Chondrocyte (in vitro differentiated cells): ENCODE data around the gene MOK. TPM values are rescaled to one million over a fixed set of nuclear protein-coding genes. Genes with fewer than 3 reads are reported as not detected.
A peak's percentile ranks its signal among the peaks of the same experiment; 100 is the strongest.

Experiments
- DNase-seq: peaks from one replicate; pipeline ENCODE4 v3.0.0; 2021; ENCODE audit warnings: mixed read lengths, low spot score
- H3K27ac Mint-ChIP-seq: one replicate; pipeline ENCODE4 v1.8.0; 2021; ENCODE audit warnings: mild to moderate bottlenecking, moderate library complexity, mixed read lengths; ENCODE audit not compliant: unreplicated experiment
- H3K27me3 Mint-ChIP-seq: 2 replicates; pipeline ENCODE4 v1.8.0; 2021; ENCODE audit warnings: low read depth, mixed read lengths
- H3K36me3 Mint-ChIP-seq: 2 replicates; pipeline ENCODE4 v1.8.0; 2021; ENCODE audit warnings: low read depth, mixed read lengths
- H3K4me1 Mint-ChIP-seq: 2 replicates; pipeline ENCODE4 v1.8.0; 2021; ENCODE audit warnings: low read depth, mild to moderate bottlenecking, mixed read lengths
- H3K4me3 Mint-ChIP-seq: one replicate; pipeline ENCODE4 v1.8.0; 2021; ENCODE audit warnings: mild to moderate bottlenecking, moderate library complexity, mixed read lengths; ENCODE audit not compliant: unreplicated experiment
- H3K9me3 Mint-ChIP-seq: 2 replicates; pipeline ENCODE4 v1.8.0; 2021; ENCODE audit warnings: low read depth, mixed read lengths
- total RNA-seq: library from RNA; stranded (reverse); gene quantifications from 3 replicates; pipeline ENCODE4 v1.2.1, GENCODE V29; 2021
- TF ChIP-seq, protein P1 (sequence below): fragments of 200-600 bp; sonication (generic); IDR thresholded peaks from 2 replicates; pipeline ENCODE4 v1.5.0; 2021; ENCODE audit warnings: antibody characterized with exemption, mild to moderate bottlenecking, moderate library complexity

MOK gene
- total RNA-seq, 1 donor from 2014 or later = 3.8 TPM

DNA sequence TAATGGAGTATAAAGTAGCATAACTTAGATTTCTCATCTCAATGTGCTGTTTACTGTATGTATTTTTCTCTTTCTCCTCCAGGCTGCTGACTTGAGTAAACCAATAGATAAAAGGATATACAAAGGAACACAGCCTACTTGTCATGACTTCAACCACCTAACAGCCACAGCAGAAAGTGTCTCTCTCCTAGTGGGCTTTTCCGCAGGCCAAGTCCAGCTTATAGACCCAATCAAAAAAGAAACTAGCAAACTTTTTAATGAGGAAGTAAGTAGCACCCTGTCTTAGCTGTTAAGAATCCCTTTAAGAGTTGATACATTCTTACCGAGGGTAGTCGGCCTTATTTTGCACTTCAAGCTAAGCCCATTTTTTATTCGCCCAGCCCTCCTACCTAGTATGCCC is 110.1 kb downstream of the MOK start:
- TF ChIP-seq, protein P1, sequence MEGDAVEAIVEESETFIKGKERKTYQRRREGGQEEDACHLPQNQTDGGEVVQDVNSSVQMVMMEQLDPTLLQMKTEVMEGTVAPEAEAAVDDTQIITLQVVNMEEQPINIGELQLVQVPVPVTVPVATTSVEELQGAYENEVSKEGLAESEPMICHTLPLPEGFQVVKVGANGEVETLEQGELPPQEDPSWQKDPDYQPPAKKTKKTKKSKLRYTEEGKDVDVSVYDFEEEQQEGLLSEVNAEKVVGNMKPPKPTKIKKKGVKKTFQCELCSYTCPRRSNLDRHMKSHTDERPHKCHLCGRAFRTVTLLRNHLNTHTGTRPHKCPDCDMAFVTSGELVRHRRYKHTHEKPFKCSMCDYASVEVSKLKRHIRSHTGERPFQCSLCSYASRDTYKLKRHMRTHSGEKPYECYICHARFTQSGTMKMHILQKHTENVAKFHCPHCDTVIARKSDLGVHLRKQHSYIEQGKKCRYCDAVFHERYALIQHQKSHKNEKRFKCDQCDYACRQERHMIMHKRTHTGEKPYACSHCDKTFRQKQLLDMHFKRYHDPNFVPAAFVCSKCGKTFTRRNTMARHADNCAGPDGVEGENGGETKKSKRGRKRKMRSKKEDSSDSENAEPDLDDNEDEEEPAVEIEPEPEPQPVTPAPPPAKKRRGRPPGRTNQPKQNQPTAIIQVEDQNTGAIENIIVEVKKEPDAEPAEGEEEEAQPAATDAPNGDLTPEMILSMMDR = no peak
- no peak overlapping the region for H3K27ac Mint-ChIP-seq
- no peak for DNase-seq
- H3K27me3 Mint-ChIP-seq = no peaks in the 10 kb centered on the region
- no peaks in the 10 kb centered on the region for H3K9me3 Mint-ChIP-seq
- H3K4me1 Mint-ChIP-seq = peaks cover 6% of the 10 kb centered on the region
- H3K36me3 Mint-ChIP-seq = peaks cover 10% of the 10 kb centered on the region
- H3K4me3 Mint-ChIP-seq = no peak overlapping the region

- peak overlapping the region; percentile 52 for H3K27ac Mint-ChIP-seq
- no peak overlapping the region for H3K4me3 Mint-ChIP-seq
- TF ChIP-seq, protein P1 = no peak
- H3K4me1 Mint-ChIP-seq = peaks cover 6% of the 10 kb centered on the region
- no peaks in the 10 kb centered on the region for H3K27me3 Mint-ChIP-seq
- peaks cover 7% of the 10 kb centered on the region for H3K36me3 Mint-ChIP-seq
- no peak for DNase-seq
- H3K9me3 Mint-ChIP-seq = no peaks in the 10 kb centered on the region
Measured at GRCh38 chr14:102192840-102193502, 112.0 kb downstream of the MOK start.

DNA sequence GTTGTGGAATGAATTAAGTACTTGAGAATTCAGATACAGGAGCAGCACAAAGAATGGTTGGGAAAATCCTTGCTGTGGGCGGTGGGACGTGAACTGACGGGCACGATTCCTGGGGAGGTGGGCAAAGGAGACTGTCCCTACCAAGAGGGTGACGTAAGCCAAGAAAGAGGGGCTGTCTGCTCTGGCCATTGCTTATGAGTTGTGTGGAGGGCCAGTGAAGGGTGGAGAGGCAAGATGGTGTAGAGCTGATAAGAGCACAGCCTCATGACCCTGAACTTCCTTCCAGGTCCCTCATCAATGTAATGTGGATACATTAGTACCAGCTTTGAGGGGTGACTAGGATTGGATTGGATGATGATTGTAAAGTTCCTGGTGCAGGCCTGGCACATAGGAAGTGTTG is 115.1 kb downstream of the MOK start:
- Mint-ChIP-seq H3K4me3 (no peak overlapping the region), H3K9me3 (no peaks in the 10 kb centered on the region), H3K4me1 (peaks cover 30% of the 10 kb centered on the region), H3K27ac (no peak overlapping the region), H3K27me3 (no peaks in the 10 kb centered on the region), H3K36me3 (no peaks in the 10 kb centered on the region)
- TF ChIP-seq, protein P1 = no peak
- no peak for DNase-seq

DNA sequence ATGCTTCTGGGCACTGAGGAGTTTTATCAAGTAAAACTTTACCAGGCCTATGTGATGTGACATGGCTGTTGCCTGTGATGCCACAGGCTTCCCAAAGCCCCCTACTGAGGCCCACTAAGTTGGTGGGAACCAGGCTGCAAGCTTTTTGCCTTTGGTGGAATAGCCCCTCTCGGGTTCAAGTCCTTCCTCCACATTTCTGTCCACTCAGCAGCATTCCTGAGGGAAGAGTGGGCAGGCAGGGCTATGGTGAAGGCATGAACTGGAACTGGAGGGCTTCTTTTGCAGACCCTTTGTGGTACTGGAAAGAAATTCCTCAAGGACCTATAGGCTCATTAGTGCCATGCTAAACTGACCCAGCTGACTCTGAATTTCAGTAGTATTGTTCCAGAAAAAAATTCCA is 116.8 kb downstream of the MOK start:
- Mint-ChIP-seq H3K4me3 (no peak overlapping the region), H3K36me3 (no peaks in the 10 kb centered on the region), H3K27me3 (no peaks in the 10 kb centered on the region), H3K9me3 (no peaks in the 10 kb centered on the region), H3K27ac (no peak overlapping the region), H3K4me1 (peaks cover 42% of the 10 kb centered on the region)
- no peak for DNase-seq
- TF ChIP-seq, protein P1 = no peak

DNA sequence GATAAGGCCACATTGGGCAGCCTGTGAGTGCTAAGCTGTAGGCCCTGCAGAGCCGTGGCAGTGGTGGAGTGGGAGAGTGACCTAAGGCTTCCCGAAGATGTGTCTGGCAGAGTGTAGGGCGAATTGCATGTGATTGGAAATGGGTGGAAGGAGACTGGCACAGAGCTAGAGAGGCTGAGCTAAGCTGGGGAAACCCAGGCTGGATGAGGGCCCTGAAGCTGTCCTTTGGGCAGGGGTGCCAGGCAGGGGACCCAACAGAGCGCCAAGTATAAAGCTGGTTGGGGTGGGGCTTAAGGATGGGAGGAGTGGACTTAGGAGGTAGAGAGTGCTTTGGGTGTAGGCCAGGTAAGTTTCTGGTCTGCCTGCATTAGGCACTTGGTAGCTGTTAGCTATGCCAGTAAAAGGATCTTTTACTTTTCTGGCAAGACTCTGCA is 117.4 kb downstream of the MOK start:
- Mint-ChIP-seq H3K36me3 (no peaks in the 10 kb centered on the region), H3K27ac (peak overlapping the region; percentile 95)
- TF ChIP-seq, protein P1 = no peak

More for the DNA sequence above, 117.4 kb downstream of the MOK start:
- Mint-ChIP-seq H3K4me1 (peaks cover 45% of the 10 kb centered on the region), H3K27me3 (no peaks in the 10 kb centered on the region), H3K9me3 (no peaks in the 10 kb centered on the region), H3K4me3 (no peak overlapping the region)
- DNase-seq = no peak
